K562 (cell line): ENCODE data around the gene FMC1. TPM values are rescaled to one million over a fixed set of nuclear protein-coding genes. Genes with fewer than 3 reads are reported as not detected.
A peak's percentile ranks its signal among the peaks of the same experiment; 100 is the strongest.

Experiments used
- CEBPB ChIP-seq: fragments of 450-650 bp; IDR thresholded peaks from 2 replicates; pipeline ENCODE4 v1.6.1; 2016; ENCODE audit warnings: missing genetic modification characterization, missing compliant biosample characterization
- CREB3 ChIP-seq: fragments of 450-650 bp; conservative IDR thresholded peaks from 2 replicates; pipeline ENCODE4 v1.6.1; 2016; ENCODE audit warnings: missing genetic modification characterization, low read depth, mild to moderate bottlenecking, missing compliant biosample characterization, moderate library complexity
- DPF2 ChIP-seq: fragments of 450-650 bp; IDR thresholded peaks from 2 replicates; pipeline ENCODE4 v1.6.1; 2016
- FOXP4 ChIP-seq: sonication (generic); formaldehyde crosslinking; IDR thresholded peaks from 2 replicates; pipeline ENCODE4 v1.8.0; 2022; ENCODE audit warnings: mild to moderate bottlenecking, missing genetic modification reagents, borderline replicate concordance
- MLLT1 ChIP-seq, 2 experiments: fragments of 450-650 bp; IDR thresholded peaks; 2 replicates each; pipeline ENCODE4 v1.6.1; 2016
- PTBP1 ChIP-seq: fragments of 200-400 bp; formaldehyde crosslinking; IDR thresholded peaks from 2 replicates; pipeline ENCODE4 v1.6.1; 2017; ENCODE audit warnings: low read depth, low read length
- PYGO2 ChIP-seq: fragments of 450-650 bp; IDR thresholded peaks from 2 replicates; pipeline ENCODE4 v1.6.1; 2016; ENCODE audit warnings: mild to moderate bottlenecking, missing genetic modification characterization, moderate library complexity, missing compliant biosample characterization
- SP2 ChIP-seq: IDR thresholded peaks from 2 replicates; pipeline ENCODE4 v1.6.1; 2011; ENCODE audit warnings: mild to moderate bottlenecking, low read depth, low read length, moderate library complexity; ENCODE audit not compliant: poor library complexity, severe bottlenecking; ENCODE audit errors: extremely low read depth
- SUPT5H ChIP-seq: fragments of 450-650 bp; IDR thresholded peaks from 2 replicates; pipeline ENCODE4 v1.6.1; 2016
- ZBTB8A ChIP-seq: fragments of 450-650 bp; IDR thresholded peaks from 2 replicates; pipeline ENCODE4 v1.6.1; 2018; ENCODE audit warnings: mild to moderate bottlenecking, moderate library complexity; ENCODE audit not compliant: partially characterized antibody
- ZFP91 ChIP-seq: sonication (generic); formaldehyde crosslinking; IDR thresholded peaks from 2 replicates; pipeline ENCODE4 v1.8.0; 2022; ENCODE audit warnings: mild to moderate bottlenecking, missing genetic modification reagents
- ZNF197 ChIP-seq: fragments of 200-800 bp; sonication (Bioruptor generic); IDR thresholded peaks from 2 replicates; pipeline ENCODE4 v1.6.1; 2016; ENCODE audit warnings: low read depth, missing genetic modification characterization, missing compliant biosample characterization
- ZNF717 ChIP-seq: fragments of 250-450 bp; sonication (Bioruptor Pico); IDR thresholded peaks from 2 replicates; pipeline ENCODE4 v1.5.0; 2021
- polyA plus RNA-seq, 8 experiments: library from polyadenylated mRNA; depleted of rRNA in 4 of 8; stranded (reverse) in 5 of 8; unstranded in 3 of 8; fragments of >200 nt; fragmentation: Nextera tagmentation in 2 of 8; fragmentation: Illumina TruSeq in 1 of 8; extraction: Ambion mirVana in 2 of 8; extraction: Trizol in 1 of 8; gene quantifications; 2 replicates each; pipeline versions ENCODE4 v1.2.1 to v1.2.3, GENCODE V29; 2011 to 2014; ENCODE audit warnings: inconsistent platforms in 1 of 8, missing spikeins in 1 of 8
- total RNA-seq, 7 experiments: library from RNA; depleted of rRNA in 6 of 7; stranded (reverse); fragments of >200 nt in 6 of 7; fragmentation: Illumina TruSeq in 2 of 7; extraction: Trizol in 2 of 7; gene quantifications; 2 replicates each; pipeline versions ENCODE4 v1.2.1 to v1.2.3, GENCODE V29; 2011 to 2021; ENCODE audit warnings: low replicate concordance in 1 of 7

The FMC1 gene
- total and polyA plus RNA-seq, 9 of the 15 experiments (the other 6 are each of a cell fraction or from before 2014, with no cell fraction given) = 14.0 to 116 (median 29.0) TPM

GRCh38 chr7:139359366-139360209 is 18.5 kb downstream of the FMC1 start, which contains the start of gene LUC7L2 (continued):
- peak; percentile 75 for TF ChIP-seq ZFP91 (CRISPR knock-in tag)
- TF ChIP-seq ZNF717 (CRISPR knock-in tag) = 0 out of 2 replicates have a peak, but pooled peaks have one; percentile 10
- no peak for TF ChIP-seq DPF2
- TF ChIP-seq PTBP1 = no peak
- TF ChIP-seq ZNF197 = 0 out of 2 replicates have a peak, but pooled peaks have one; percentile 48
- TF ChIP-seq SP2 = peak; percentile 22
- TF ChIP-seq ZBTB8A = no peak
- TF ChIP-seq CEBPB (tag) = no peak
- peak; percentile 94; the same call in 1 of the 2 replicates for TF ChIP-seq FOXP4 (CRISPR knock-in tag)
- TF ChIP-seq CREB3 (tag) = no peak; the same call in 1 of the 2 replicates
- TF ChIP-seq MLLT1 (IDR thresholded peaks at IDR 0.05) = peak; percentile 92 to 95
- peak; percentile 100 for TF ChIP-seq SUPT5H
- TF ChIP-seq PYGO2 (tag) = no peak
